Nucleus accumbens (tissue), 56 donors: ENCODE results near the gene CHST3.

Source experiments
- DNase-seq, 56 donors: peaks; one replicate each; lab custom pipeline; 2025; lab: John Stamatoyannopoulos, UW

The CHST3 gene

GRCh38 chr10:72048450-72049124 lies 84.4 kb downstream of the CHST3 start:
- DNase-seq: peak in 55 of 56 donors; percentile 38 to 98 (median 86)

- no peak for DNase-seq
Observed at GRCh38 chr10:72049472-72049871, 85.3 kb downstream of the CHST3 start.

GRCh38 chr10:72049969-72050781 lies 86.0 kb downstream of the CHST3 start:
- DNase-seq: no peak

DNA sequence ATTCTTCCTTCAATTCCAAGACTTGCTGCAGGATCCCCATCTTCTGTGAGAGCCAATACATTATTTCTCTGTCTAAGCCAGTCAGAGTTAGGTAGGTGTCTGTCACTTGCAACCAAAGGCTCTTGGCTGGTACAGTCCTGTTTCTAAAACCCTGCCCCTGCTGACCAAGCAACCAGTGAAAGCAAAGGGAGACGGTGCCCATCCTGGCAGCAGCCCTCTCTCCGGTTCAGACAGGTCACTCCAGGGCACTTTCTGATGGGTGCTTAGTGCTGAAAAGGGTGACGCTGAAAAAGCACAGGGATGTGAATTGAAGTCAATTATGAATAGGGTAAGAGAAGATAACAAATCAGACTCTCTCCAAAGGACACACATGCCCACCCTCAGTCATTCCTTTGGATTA lies 86.7 kb downstream of the CHST3 start:
- no peak for DNase-seq

DNA sequence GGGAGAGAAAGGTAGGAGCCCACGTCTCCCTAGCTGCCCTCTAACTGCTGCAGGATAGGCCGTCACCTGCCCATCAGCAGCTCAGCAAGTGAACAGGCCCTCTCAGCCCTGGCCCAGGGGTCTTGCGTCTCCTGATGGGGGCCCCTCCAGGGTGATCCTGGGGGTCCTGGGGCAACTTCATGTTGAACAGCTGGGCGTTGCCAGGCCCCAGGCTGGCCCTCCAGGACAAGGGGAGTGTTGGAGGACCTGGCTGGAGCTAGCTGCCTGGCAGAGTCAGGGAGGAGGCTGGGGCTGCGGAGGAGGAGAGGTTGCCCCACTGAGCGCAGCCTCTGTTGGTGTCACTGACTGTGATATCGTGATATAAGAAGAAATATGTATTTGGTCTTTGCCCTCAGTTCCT lies 89.5 kb downstream of the CHST3 start:
- no peak for DNase-seq

DNA sequence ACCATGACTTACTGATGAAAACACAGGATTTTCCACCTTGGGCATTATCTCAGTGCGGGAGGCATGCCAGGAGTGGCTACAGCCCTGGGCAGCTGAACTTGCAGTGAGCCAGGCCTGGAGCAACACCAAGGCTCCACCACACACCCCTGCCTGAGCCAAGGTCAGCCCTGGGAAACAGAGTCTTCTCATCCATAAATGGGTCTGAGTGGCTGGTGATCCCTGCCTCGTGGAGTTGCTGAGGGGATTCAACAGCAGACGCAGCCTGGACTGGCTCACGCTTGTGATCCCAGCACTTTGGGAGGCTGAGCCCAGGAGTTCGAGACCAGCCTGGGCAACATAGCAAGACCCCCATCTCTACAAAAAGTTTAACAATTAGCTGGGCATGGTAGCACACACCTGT lies 91.9 kb downstream of the CHST3 start:
- no peak for DNase-seq

GRCh38 chr10:72056932-72057751 lies 92.9 kb downstream of the CHST3 start:
- DNase-seq: peak in 4 of 56 donors; percentile 20 to 33 (median 26)

- no peak for DNase-seq
Observed at GRCh38 chr10:72058347-72058898, 94.2 kb downstream of the CHST3 start.

DNA sequence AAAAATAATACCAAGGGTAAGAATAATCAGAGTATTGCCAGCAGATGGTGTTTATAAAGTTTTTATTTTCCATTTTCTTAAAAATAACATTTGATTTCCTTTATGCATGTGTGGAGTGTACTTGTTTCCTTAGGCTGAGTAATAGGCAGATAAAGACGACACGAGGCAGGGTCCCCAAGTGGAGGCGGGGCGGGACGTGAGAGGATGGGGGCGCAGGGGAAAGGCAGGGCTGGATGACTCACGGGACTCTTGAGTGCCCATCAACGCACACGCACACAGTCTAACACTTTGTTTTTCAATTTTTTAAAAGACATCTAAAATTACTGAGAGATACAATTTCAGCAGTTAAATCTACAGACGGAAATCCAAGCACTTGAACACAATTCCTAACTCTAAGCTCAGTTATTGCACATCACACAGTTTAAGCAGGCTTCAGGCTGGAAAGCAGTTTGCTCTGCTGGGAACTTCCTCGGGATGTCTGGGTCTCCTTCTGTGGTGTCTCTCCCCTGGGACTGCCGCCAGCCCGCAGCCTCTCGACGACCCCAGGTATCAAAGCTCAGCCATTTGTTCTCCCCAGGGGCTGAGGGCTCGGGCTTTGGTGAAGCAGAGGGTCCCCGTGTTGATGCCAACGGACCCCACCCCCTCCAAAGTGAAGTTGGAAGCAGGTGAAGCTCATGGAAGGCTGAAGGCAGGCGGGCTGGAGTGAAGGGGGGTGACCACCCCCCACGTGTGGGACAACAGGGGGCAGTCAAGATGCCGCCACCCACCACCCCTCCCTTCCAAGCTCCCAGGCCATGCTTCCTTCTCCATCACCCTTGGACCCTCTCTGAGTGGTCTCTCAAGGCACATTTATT lies 95.0 kb downstream of the CHST3 start:
- peak in 7 of 56 donors; percentile 14 to 43 (median 31) for DNase-seq

GRCh38 chr10:72059843-72060822 lies 95.9 kb downstream of the CHST3 start:
- DNase-seq: no peak

GRCh38 chr10:72061491-72061890 lies 97.3 kb downstream of the CHST3 start:
- no peak for DNase-seq

DNA sequence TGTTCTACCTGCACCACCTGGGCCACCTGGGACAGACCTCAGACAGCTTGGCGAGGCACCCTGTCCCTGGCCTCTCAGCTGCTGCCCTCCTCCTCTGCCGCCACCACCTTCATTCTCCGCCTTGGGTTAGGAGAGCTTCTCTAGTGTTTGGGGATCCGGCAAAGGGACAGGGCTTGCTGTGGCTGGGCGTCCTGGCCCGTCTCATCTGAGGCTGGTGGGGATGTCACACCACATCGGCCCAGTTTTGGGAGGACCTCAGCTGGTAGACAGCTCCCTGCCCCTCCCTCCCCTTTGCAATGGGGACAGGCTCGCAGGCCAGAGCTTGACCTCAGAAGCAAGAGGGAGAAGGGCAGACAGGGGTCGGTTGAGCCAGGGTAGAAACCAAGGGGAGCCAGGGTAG lies 97.7 kb downstream of the CHST3 start:
- no peak for DNase-seq

DNA sequence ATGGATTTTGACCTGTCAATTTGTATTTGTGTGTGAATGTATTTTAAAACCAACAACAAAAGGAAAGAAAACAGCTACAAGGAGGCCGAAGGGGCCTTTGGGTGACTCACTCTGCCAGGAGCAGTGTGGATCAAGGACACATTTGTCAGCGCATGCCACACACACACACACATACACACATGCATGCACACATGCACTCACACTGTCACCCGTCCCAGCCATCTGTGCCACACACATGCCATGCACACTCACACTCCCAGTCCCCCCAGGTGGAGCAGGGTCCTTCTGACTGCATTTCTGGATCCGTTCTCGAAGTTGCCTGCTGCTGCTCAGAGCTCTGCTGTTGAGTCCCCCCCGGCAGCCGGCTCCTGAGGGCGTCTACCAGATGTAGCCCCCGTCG lies 98.2 kb downstream of the CHST3 start:
- DNase-seq: no peak
